K562 (cell line): Measurements from ENCODE around the gene RUNX1. TPM values are rescaled to one million over a fixed set of nuclear protein-coding genes. Genes with fewer than 3 reads are reported as not detected.
A peak's percentile ranks its signal among the peaks of the same experiment; 100 is the strongest.

Experiments used
- CC2D1A ChIP-seq: fragments of 450-650 bp; IDR thresholded peaks from 2 replicates; pipeline ENCODE4 v1.6.1; 2017; ENCODE audit warnings: mild to moderate bottlenecking
- CHD1 ChIP-seq: fragments of 200-600 bp; sonication (generic); IDR thresholded peaks from one replicate; pipeline ENCODE4 v1.6.1; 2012; ENCODE audit warnings: mild to moderate bottlenecking, moderate library complexity, low read length, inconsistent platforms
- CHD2 ChIP-seq: IDR thresholded peaks from 2 replicates; pipeline ENCODE4 v1.6.1; 2011; ENCODE audit warnings: low read depth, low read length
- EHMT2 ChIP-seq: fragments of 450-650 bp; IDR thresholded peaks from 2 replicates; pipeline ENCODE4 v1.6.1; 2018; ENCODE audit warnings: antibody characterized with exemption
- MECOM ChIP-seq: fragments of 250-450 bp; sonication (Bioruptor Pico); IDR thresholded peaks from 2 replicates; pipeline ENCODE4 v1.8.0; 2022; ENCODE audit warnings: inconsistent platforms
- NCOA2 ChIP-seq, 2 experiments: fragments of 450-650 bp; IDR thresholded peaks; 2 replicates each; pipeline ENCODE4 v1.6.1; 2018; ENCODE audit warnings: mild to moderate bottlenecking in 2 of 2, moderate library complexity in 1 of 2; ENCODE audit not compliant: partially characterized antibody in 2 of 2
- PCBP2 ChIP-seq: fragments of 200-400 bp; formaldehyde crosslinking; IDR thresholded peaks from 2 replicates; pipeline ENCODE4 v1.6.1; 2018; ENCODE audit warnings: low read length, low read depth, mild to moderate bottlenecking, moderate library complexity; ENCODE audit not compliant: poor library complexity, severe bottlenecking
- SAFB2 ChIP-seq: fragments of 200-400 bp; formaldehyde crosslinking; IDR thresholded peaks from 2 replicates; pipeline ENCODE4 v1.6.1; 2018; ENCODE audit warnings: borderline replicate concordance, low read length, low read depth, moderate library complexity; ENCODE audit not compliant: severe bottlenecking
- SMAD1 ChIP-seq: fragments of 150-350 bp; IDR thresholded peaks from 2 replicates; pipeline ENCODE4 v1.6.1; 2014; ENCODE audit warnings: low read length, low read depth; ENCODE audit not compliant: partially characterized antibody
- ZBTB7A ChIP-seq: IDR thresholded peaks from 2 replicates; pipeline ENCODE4 v1.6.1; 2011; ENCODE audit warnings: low read depth, mild to moderate bottlenecking, low read length, moderate library complexity, borderline replicate concordance; ENCODE audit not compliant: control insufficient read depth
- ZC3H11A ChIP-seq: IDR thresholded peaks from 2 replicates; pipeline ENCODE4 v1.6.1; 2012; ENCODE audit warnings: low read depth, low read length, improper control_type of control experiment
- ZC3H4 ChIP-seq: sonication (generic); formaldehyde crosslinking; IDR thresholded peaks from 2 replicates; pipeline ENCODE4 v1.9.0; 2021; ENCODE audit warnings: missing genetic modification reagents, borderline replicate concordance
- polyA plus RNA-seq, 8 experiments: library from polyadenylated mRNA; depleted of rRNA in 4 of 8; stranded (reverse) in 5 of 8; unstranded in 3 of 8; fragments of >200 nt; fragmentation: Nextera tagmentation in 2 of 8; fragmentation: Illumina TruSeq in 1 of 8; extraction: Ambion mirVana in 2 of 8; extraction: Trizol in 1 of 8; gene quantifications; 2 replicates each; pipeline versions ENCODE4 v1.2.1 to v1.2.3, GENCODE V29; 2011 to 2014; ENCODE audit warnings: inconsistent platforms in 1 of 8, missing spikeins in 1 of 8
- total RNA-seq, 7 experiments: library from RNA; depleted of rRNA in 6 of 7; stranded (reverse); fragments of >200 nt in 6 of 7; fragmentation: Illumina TruSeq in 2 of 7; extraction: Trizol in 2 of 7; gene quantifications; 2 replicates each; pipeline versions ENCODE4 v1.2.1 to v1.2.3, GENCODE V29; 2011 to 2021; ENCODE audit warnings: low replicate concordance in 1 of 7
- TF ChIP-seq, protein P1 (sequence below): IDR thresholded peaks from 2 replicates; pipeline ENCODE4 v1.6.1; 2016; ENCODE audit warnings: missing genetic modification characterization, missing compliant biosample characterization
- TF ChIP-seq, protein P2 (sequence below): sonication (generic); formaldehyde crosslinking; IDR thresholded peaks from 2 replicates; pipeline ENCODE4 v1.8.0; 2023; ENCODE audit warnings: missing genetic modification reagents, mild to moderate bottlenecking, borderline replicate concordance
- TF ChIP-seq, protein P3 (sequence below): fragments of 250-450 bp; sonication (Bioruptor Pico); IDR thresholded peaks from 2 replicates; pipeline ENCODE4 v1.9.0; 2021; ENCODE audit warnings: mild to moderate bottlenecking, inconsistent platforms
- TF ChIP-seq, protein P4 (sequence below): fragments of 450-650 bp; conservative IDR thresholded peaks from 2 replicates; pipeline ENCODE4 v1.6.1; 2016; ENCODE audit warnings: missing genetic modification characterization, low read depth, mild to moderate bottlenecking, missing compliant biosample characterization, moderate library complexity

Gene RUNX1
- total and polyA plus RNA-seq, 9 of the 15 experiments (the other 6 are each of a cell fraction or from before 2014, with no cell fraction given), result 2.2 to 68.6 (median 17.8) TPM

DNA sequence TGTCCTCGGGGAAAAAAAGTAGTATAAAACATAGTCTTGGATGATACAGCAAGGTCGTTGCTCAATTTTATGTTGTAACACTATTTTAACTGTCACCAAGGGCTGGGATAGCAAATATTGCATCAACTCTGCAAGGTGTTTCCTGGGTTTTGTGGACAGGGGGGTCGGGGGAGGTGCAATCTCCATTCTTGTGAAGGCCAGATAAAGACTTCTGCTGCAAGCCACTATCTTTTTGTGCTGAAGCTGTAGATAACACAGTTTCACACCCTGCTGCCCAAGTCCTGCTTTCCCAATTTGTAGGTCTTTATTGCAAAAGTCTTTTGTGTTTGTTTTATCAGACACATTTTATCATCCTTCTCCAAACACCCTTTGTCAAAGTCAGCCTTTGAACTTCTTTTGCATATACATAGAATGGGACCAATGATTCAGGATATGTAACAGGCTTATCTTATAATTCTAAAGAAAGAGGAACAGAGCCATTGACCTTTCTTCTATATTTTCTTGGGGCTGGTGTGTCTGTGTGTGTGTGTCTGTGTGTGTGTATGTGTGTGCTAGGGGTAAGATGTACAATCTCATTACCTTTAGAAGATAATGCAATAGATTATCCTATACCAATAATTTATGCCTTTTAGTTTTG is 140.6 kb downstream of the RUNX1 start (continued):
- TF ChIP-seq, protein P1, sequence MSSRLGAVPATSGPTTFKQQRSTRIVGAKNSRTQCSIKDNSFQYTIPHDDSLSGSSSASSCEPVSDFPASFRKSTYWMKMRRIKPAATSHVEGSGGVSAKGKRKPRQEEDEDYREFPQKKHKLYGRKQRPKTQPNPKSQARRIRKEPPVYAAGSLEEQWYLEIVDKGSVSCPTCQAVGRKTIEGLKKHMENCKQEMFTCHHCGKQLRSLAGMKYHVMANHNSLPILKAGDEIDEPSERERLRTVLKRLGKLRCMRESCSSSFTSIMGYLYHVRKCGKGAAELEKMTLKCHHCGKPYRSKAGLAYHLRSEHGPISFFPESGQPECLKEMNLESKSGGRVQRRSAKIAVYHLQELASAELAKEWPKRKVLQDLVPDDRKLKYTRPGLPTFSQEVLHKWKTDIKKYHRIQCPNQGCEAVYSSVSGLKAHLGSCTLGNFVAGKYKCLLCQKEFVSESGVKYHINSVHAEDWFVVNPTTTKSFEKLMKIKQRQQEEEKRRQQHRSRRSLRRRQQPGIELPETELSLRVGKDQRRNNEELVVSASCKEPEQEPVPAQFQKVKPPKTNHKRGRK (tag), result no peak
- TF ChIP-seq, protein P2, sequence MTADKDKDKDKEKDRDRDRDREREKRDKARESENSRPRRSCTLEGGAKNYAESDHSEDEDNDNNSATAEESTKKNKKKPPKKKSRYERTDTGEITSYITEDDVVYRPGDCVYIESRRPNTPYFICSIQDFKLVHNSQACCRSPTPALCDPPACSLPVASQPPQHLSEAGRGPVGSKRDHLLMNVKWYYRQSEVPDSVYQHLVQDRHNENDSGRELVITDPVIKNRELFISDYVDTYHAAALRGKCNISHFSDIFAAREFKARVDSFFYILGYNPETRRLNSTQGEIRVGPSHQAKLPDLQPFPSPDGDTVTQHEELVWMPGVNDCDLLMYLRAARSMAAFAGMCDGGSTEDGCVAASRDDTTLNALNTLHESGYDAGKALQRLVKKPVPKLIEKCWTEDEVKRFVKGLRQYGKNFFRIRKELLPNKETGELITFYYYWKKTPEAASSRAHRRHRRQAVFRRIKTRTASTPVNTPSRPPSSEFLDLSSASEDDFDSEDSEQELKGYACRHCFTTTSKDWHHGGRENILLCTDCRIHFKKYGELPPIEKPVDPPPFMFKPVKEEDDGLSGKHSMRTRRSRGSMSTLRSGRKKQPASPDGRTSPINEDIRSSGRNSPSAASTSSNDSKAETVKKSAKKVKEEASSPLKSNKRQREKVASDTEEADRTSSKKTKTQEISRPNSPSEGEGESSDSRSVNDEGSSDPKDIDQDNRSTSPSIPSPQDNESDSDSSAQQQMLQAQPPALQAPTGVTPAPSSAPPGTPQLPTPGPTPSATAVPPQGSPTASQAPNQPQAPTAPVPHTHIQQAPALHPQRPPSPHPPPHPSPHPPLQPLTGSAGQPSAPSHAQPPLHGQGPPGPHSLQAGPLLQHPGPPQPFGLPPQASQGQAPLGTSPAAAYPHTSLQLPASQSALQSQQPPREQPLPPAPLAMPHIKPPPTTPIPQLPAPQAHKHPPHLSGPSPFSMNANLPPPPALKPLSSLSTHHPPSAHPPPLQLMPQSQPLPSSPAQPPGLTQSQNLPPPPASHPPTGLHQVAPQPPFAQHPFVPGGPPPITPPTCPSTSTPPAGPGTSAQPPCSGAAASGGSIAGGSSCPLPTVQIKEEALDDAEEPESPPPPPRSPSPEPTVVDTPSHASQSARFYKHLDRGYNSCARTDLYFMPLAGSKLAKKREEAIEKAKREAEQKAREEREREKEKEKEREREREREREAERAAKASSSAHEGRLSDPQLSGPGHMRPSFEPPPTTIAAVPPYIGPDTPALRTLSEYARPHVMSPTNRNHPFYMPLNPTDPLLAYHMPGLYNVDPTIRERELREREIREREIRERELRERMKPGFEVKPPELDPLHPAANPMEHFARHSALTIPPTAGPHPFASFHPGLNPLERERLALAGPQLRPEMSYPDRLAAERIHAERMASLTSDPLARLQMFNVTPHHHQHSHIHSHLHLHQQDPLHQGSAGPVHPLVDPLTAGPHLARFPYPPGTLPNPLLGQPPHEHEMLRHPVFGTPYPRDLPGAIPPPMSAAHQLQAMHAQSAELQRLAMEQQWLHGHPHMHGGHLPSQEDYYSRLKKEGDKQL (CRISPR knock-in tag), result no peak
- TF ChIP-seq, protein P3, sequence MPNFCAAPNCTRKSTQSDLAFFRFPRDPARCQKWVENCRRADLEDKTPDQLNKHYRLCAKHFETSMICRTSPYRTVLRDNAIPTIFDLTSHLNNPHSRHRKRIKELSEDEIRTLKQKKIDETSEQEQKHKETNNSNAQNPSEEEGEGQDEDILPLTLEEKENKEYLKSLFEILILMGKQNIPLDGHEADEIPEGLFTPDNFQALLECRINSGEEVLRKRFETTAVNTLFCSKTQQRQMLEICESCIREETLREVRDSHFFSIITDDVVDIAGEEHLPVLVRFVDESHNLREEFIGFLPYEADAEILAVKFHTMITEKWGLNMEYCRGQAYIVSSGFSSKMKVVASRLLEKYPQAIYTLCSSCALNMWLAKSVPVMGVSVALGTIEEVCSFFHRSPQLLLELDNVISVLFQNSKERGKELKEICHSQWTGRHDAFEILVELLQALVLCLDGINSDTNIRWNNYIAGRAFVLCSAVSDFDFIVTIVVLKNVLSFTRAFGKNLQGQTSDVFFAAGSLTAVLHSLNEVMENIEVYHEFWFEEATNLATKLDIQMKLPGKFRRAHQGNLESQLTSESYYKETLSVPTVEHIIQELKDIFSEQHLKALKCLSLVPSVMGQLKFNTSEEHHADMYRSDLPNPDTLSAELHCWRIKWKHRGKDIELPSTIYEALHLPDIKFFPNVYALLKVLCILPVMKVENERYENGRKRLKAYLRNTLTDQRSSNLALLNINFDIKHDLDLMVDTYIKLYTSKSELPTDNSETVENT, result no peak
- TF ChIP-seq CC2D1A (peak; percentile 98; the same call in 1 of the 2 replicates), ZC3H4 (CRISPR knock-in tag) (no peak), PCBP2 (no peak), EHMT2 (peak; percentile 58; the same call in 1 of the 2 replicates), SAFB2 (no peak), ZBTB7A (peak; percentile 80), MECOM (CRISPR knock-in tag) (peak; percentile 95), ZC3H11A (no peak), NCOA2 (IDR thresholded peaks at IDR 0.05; ENCODE audit: partially characterized antibody in 2 of 2) (peak; percentile 91 to 95), SMAD1 (peak; percentile 96), CHD2 (no peak; the same call in 1 of the 2 replicates), CHD1 (no peak)
- TF ChIP-seq, protein P4, sequence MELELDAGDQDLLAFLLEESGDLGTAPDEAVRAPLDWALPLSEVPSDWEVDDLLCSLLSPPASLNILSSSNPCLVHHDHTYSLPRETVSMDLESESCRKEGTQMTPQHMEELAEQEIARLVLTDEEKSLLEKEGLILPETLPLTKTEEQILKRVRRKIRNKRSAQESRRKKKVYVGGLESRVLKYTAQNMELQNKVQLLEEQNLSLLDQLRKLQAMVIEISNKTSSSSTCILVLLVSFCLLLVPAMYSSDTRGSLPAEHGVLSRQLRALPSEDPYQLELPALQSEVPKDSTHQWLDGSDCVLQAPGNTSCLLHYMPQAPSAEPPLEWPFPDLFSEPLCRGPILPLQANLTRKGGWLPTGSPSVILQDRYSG (tag), result peak; percentile 66; the same call in 1 of the 2 replicates
